Pancreas (tissue), 10 donors: ENCODE measurements around the gene MYO10. TPM values are rescaled to one million over a fixed set of nuclear protein-coding genes. Genes with fewer than 3 reads are reported as not detected.

Experiments
- ATAC-seq, 4 donors: fragments of 200-7000 bp; cut with Tn5 transposase; one replicate each; pipeline versions ENCODE4 v1.8.0 to v1.9.1; 2020; ENCODE audit warnings: mild to moderate bottlenecking in 4 of 4, moderate library complexity in 4 of 4
- DNase-seq, 6 donors: peaks; one replicate each; pipeline ENCODE4 v3.0.0-alpha.2; 2020
- FAIRE-seq: peaks from 2 replicates; lab custom pipeline; 2012; peaks lifted over from hg19 to GRCh38; lab: Jason Lieb, UNC
- H3K27ac ChIP-seq, 4 donors: fragments of 200-600 bp; sonication (generic); 1 replicate in 3 of 4; 2 replicates in 1 of 4; pipeline versions ENCODE4 v1.5.0 to v1.8.0; 2020
- H3K27me3 ChIP-seq, 4 donors: fragments of 200-600 bp; one replicate each; pipeline ENCODE4 v1.8.0; 2021
- H3K36me3 ChIP-seq, 3 donors: fragments of 200-600 bp; sonication (generic) in 1 of 3; one replicate each; pipeline versions ENCODE4 v1.5.0 to v1.8.0; 2020 to 2021
- H3K4me1 ChIP-seq, 3 donors: fragments of 200-600 bp; one replicate each; pipeline ENCODE4 v1.8.0; 2021
- H3K4me3 ChIP-seq, 4 donors: fragments of 200-600 bp; sonication (generic) in 2 of 4; one replicate each; pipeline versions ENCODE4 v1.5.0 to v1.8.0; 2020 to 2021
- H3K9me3 ChIP-seq, 4 donors: fragments of 200-600 bp; one replicate each; pipeline ENCODE4 v1.8.0; 2021
- CTCF ChIP-seq, 4 donors: fragments of 200-600 bp; sonication (generic) in 3 of 4; IDR thresholded peaks; one replicate each; pipeline versions ENCODE4 v1.5.0 to v1.8.0; 2021; ENCODE audit warnings: antibody characterized with exemption in 4 of 4
- WGBS, 2 donors: extraction: QIAGEN DNeasy Blood & Tissue Kit; methylation state at CpG; one replicate each; pipeline ENCODE4 v1.1.7; 2013; 5-methylcytosine and 5-hydroxymethylcytosine counted together
- intact Hi-C, 3 donors: fragments of 100-400 bp; cut with DNase I; formaldehyde crosslinking; loops; one replicate each; pipeline versions ENCODE4 v1.11.1 to v1.14.2; 2022
- polyA plus RNA-seq, 2 donors: library from polyadenylated mRNA; stranded (reverse); fragments of 200-250 nt; gene quantifications; one replicate each; pipeline ENCODE4 v1.2.3, GENCODE V29; 2013
- total RNA-seq, 6 donors: library from RNA; stranded (reverse); fragmentation: NEBNext Ultra II Directional in 4 of 6; extraction: Animal tissue kit (Norgen Biotek cat#: 25700) in 4 of 6; gene quantifications; one replicate each; pipeline versions ENCODE4 v1.2.1 to v1.2.4, GENCODE V29; 2021 to 2023
- donor health status: healthy with polysubstance abuse.
- donor health status: DM: no; HTN: no; CAD: no; lungs with moderate emphysema.
- donor health status: DM: no; HTN: no; CAD: no.
- donor health status: control.
- donor health status: control.
- donor health status: Bipolar disorder and iron deficiency.
- donor health status: DM: yes; HTN: yes; CAD: no.
- donor health status: DM: no; HTN: no; CAD: no.
- donor health status: DM: no; HTN: no; CAD: no.
- donor health status: DM: yes; HTN: yes; CAD: no.

MYO10 gene
- total and polyA plus RNA-seq, 8 donors, result 11.5 to 47.3 (median 34.8) TPM

GRCh38 chr5:16897800-16898199, 38.3 kb downstream of the MYO10 start:
- DNase-seq (no peak), FAIRE-seq (no peak), ATAC-seq (no peak)
- Histone ChIP-seq H3K4me1 (peaks cover 39 to 55% (median 43%) of the 10 kb centered on the region in 3 donors), H3K27me3 (no peaks in the 10 kb centered on the region), H3K27ac (peak overlapping the region in 3 of 4 donors; percentile 32 to 55 (median 33)), H3K36me3 (no peaks in the 10 kb centered on the region), H3K4me3 (no peak overlapping the region), H3K9me3 (no peaks in the 10 kb centered on the region)
- intact Hi-C loops, result no loop called here
- WGBS, 2 donors, result 80 to 82% methylated on average over 6 of the region's 6 CpGs
- no peak for TF ChIP-seq CTCF (IDR thresholded peaks at IDR 0.05)

GRCh38 chr5:16897284-16897704, 38.8 kb downstream of the MYO10 start:
- H3K27me3 ChIP-seq, result no peaks in the 10 kb centered on the region
- ATAC-seq (peak in 3 of 4 donors; percentile 17 to 33 (median 28)), DNase-seq (no peak), FAIRE-seq (no peak)
- intact Hi-C loops, result no loop called here
- 18 to 22% methylated on average over 7 of the region's 7 CpGs for WGBS, 2 donors
- H3K9me3 ChIP-seq, result no peaks in the 10 kb centered on the region
- peak overlapping the region in 3 of 4 donors; percentile 32 to 55 (median 55) for H3K27ac ChIP-seq
- no peaks in the 10 kb centered on the region for H3K36me3 ChIP-seq
- no peak for TF ChIP-seq CTCF (IDR thresholded peaks at IDR 0.05)
- H3K4me1 ChIP-seq, result peaks cover 37 to 51% (median 39%) of the 10 kb centered on the region in 3 donors
- no peak overlapping the region for H3K4me3 ChIP-seq

DNA sequence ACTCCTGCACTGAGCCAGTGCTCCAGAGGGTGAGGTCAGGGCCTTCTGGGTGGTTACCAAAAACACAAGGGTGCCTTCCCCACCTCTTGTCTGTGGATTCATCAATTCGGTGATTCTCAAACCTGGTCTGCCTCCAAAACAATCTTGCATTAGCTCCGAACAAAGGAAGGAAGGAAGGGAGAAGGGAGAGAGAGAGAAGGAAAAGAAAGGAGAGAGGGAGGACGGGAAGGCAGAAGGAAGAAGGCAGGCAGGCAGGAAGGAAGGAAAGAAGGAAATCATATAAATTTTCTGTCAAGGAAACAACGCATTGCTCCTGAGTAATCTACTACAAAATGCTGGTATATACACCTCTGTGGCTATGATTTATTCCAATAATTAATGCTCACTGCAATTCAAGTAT, 39.3 kb downstream of the MYO10 start:
- H3K36me3 ChIP-seq, result no peaks in the 10 kb centered on the region
- H3K9me3 ChIP-seq, result no peaks in the 10 kb centered on the region
- ATAC-seq, result no peak
- peak overlapping the region; percentile 42 to 56 (median 55) for H3K27ac ChIP-seq
- H3K4me3 ChIP-seq, result no peak overlapping the region
- intact Hi-C loops, result no loop called here
- peaks cover 37 to 51% (median 37%) of the 10 kb centered on the region in 3 donors for H3K4me1 ChIP-seq
- no peak for DNase-seq
- H3K27me3 ChIP-seq, result no peaks in the 10 kb centered on the region
- WGBS, 2 donors, result 24 to 28% methylated on average over 4 of the region's 4 CpGs
- no peak for TF ChIP-seq CTCF (IDR thresholded peaks at IDR 0.05)
- FAIRE-seq, result no peak

- 15% methylated on average over 13 of the region's 13 CpGs for WGBS, 2 donors
- ATAC-seq (peak; percentile 66 to 80 (median 78)), FAIRE-seq (no peak), DNase-seq (peak in 3 of 6 donors; percentile 53 to 62 (median 60))
- Histone ChIP-seq H3K4me1 (peaks cover 46 to 56% (median 52%) of the 10 kb centered on the region in 3 donors), H3K27ac (peak overlapping the region; percentile 71 to 82 (median 76)), H3K9me3 (no peaks in the 10 kb centered on the region), H3K27me3 (no peaks in the 10 kb centered on the region), H3K36me3 (no peaks in the 10 kb centered on the region), H3K4me3 (no peak overlapping the region)
- no peak for TF ChIP-seq CTCF (IDR thresholded peaks at IDR 0.05)
- intact Hi-C loops, result no loop called here
Observed at GRCh38 chr5:16894236-16895057, 41.6 kb downstream of the MYO10 start.

- peaks cover 26 to 49% (median 43%) of the 10 kb centered on the region in 3 donors for H3K4me1 ChIP-seq
- DNase-seq (no peak), ATAC-seq (no peak), FAIRE-seq (no peak)
- intact Hi-C loops, result no loop called here
- WGBS, 2 donors, result 41 to 74% methylated on average over 8 of the region's 8 CpGs
- no peaks in the 10 kb centered on the region for H3K27me3 ChIP-seq
- no peak overlapping the region for H3K4me3 ChIP-seq
- no peaks in the 10 kb centered on the region for H3K36me3 ChIP-seq
- TF ChIP-seq CTCF (IDR thresholded peaks at IDR 0.05), result no peak
- no peaks in the 10 kb centered on the region for H3K9me3 ChIP-seq
- H3K27ac ChIP-seq, result peak overlapping the region in 3 of 4 donors; percentile 1 to 68 (median 65)
Observed at GRCh38 chr5:16891033-16891432, 45.1 kb downstream of the MYO10 start.
